ENCODE data around the gene BACE1-AS.
"Not testable (repeated sequence)": the region's sequence is repeated elsewhere in the genome, so short reads cannot be mapped to it uniquely, and the experiment has no call there.

The BACE1-AS gene

GRCh38 chr11:117327255-117327566 lies 36.1 kb downstream of the BACE1-AS start:
- DNase-seq (ENCODE audit: low read depth, low spot score) = not testable (repeated sequence)

DNA sequence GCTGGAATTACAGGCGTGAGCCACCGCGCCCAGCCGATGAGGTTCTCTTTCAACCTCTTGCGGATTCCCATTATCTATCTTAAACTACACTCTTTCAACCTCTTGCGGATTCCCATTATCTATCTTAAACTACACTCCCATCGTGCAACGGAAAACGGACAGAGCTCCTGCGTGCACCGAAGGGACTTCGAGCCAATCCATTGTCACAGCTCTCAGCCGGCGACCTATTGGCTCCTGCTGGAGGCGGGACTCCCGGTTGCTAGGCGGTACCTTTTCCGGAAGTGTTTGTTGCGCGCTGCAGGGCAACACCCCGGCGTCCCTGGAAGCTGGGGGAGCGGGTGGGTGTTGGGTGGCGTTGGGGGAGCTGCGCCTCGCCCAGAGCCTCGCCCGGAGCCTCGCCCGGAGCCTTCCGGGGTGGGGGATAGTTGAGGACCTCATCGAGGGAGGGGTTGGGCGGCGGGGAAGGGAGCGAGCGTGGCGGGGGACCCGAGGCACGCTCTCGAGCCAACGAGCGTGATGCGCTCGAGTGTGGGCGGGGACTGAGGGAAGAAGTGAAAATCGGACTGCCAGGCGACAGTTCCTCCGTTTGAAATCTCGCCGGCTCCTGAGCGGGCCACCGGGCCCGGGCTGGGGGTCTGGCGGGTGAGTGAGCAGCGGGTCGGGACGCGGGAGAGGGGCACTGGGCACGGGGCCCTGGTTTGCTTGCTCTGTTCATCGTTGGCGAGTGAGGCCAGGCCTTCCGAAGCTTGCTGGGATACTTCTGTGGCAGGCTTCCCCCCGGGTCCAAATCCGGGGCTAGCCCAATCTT lies 36.6 kb downstream of the BACE1-AS start, which contains the start of gene CEP164:
TSS of gene CEP164 (plus strand) at position 288 of the 808 bp plus-strand sequence. CDS start 10,733 bp downstream, outside the sequence.
- DNase-seq (ENCODE audit: low read depth, low spot score) = peak; percentile 88

DNA sequence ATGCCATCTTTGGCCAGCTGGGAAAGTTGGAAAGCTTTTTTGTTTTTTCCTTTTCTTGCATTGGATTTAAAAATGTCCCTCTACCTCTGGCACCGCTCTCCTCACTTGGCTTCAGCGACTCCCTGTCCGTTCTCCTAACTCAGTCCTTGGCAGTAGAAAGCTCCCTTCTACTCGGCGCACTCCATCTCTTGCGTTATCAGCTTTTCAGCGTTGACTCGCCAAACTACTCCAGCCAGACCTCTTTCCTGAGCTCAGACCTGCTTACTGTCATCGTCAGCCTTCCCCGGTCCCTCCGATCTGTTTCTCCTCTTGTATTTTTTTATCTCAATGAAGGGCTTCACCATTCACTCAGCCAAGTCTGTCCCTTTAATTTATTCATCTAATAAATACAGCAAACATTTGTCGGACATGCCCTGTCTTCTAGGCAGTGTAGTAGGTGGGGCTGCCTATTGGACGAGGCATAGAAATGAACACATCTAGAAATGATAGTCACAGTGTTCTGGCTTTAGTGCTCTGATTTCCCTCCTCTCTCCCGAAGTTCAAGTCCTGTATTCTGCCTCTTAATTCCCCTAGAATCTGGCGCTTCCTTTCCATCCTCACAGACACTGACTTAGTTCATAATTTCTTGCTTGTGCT lies 37.3 kb downstream of the BACE1-AS start:
- no peak for DNase-seq (ENCODE audit: low read depth, low spot score)

DNA sequence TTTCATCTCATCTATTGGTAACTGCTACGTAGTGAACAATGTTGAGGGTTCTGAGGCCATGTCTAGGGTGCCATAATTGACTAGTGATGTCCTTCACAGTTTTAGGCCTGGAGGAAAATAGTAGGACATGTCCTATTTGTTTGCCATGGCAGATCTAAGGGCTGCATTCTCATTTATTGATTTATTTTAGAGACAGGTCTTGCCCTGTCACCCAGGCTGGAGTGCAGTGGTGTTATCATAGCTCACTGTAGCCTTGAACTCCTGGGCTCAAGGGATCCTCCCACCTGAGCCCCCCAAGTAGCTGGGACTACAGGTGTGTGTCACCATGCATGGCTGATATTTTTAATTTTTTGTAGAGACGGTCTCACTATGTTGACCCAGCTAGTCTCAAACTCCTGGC lies 41.7 kb downstream of the BACE1-AS start:
- no peak for DNase-seq (ENCODE audit: low read depth, low spot score)

DNA sequence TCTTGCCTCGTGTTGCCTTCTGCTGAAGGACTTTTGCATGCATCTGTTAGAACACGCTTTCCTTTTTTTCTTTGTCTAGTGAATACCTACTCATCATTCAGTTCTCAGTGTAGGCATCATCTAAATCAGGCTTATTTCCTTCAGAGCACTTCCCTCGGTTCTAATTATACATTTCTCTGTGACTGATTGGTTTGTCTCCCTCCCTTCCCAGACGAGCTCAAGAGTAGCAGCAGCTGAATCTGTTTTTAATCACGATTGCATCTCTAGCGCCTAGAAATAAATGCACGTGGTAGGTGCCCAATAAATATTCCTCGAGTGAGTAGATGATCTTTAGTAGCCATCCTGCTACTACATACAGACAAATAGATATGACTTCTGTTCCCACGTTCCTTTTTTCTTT lies 42.8 kb downstream of the BACE1-AS start:
- no peak for DNase-seq (ENCODE audit: low read depth, low spot score)

DNA sequence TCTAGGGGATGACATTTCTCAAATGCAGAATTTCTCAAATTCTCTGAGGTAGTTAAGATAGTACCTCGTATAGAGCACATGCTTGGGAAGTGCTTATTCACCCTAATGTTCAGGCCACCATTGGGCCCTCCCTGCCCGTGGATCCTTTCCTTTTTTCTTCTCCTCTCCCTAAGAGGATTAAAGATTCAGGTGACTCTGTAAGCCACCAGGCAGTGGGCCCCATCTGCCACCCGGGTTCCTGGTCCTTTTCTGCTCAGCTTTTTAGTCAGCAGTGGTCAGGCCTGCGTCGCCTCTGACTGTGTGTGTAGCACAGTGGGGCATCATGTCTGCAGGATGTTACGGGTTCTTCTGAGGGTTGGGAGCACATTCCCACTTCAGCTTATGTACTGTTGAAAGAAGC lies 43.8 kb downstream of the BACE1-AS start:
- DNase-seq (ENCODE audit: low read depth, low spot score) = no peak

GRCh38 chr11:117335399-117335798 lies 44.3 kb downstream of the BACE1-AS start:
- DNase-seq (ENCODE audit: low read depth, low spot score) = no peak

- no peak for DNase-seq (ENCODE audit: low read depth, low spot score)
Measured at GRCh38 chr11:117337076-117337475, 45.9 kb downstream of the BACE1-AS start.
